B cell (primary cell): Measurements from ENCODE around the gene LRRC47. TPM values are rescaled to one million over a fixed set of nuclear protein-coding genes. Genes with fewer than 3 reads are reported as not detected.
"Not testable (repeated sequence)": the region's sequence is repeated elsewhere in the genome, so short reads cannot be mapped to it uniquely, and the experiment has no call there.

Source experiments
- ATAC-seq: fragments of 200-7000 bp; cut with Tn5 transposase; one replicate; pipeline ENCODE4 v1.10.0; 2021; ENCODE audit warnings: low read depth, mild to moderate bottlenecking, moderate number of reproducible peaks, moderate library complexity
- CTCF ChIA-PET: fragments of 350-600 bp; sonication (Branson Sonifier 250); formaldehyde crosslinking; loops from one replicate; lab custom pipeline; 2021; ENCODE audit warnings: antibody characterized with exemption, inconsistent platforms; lab: Charles Lee
- POLR2A ChIA-PET: fragments of 350-600 bp; sonication (Branson Sonifier 250); formaldehyde crosslinking; loops from one replicate; lab custom pipeline; 2021; ENCODE audit warnings: antibody characterized with exemption; lab: Charles Lee
- DNase-seq: peaks from one replicate; pipeline ENCODE4 v3.0.0; 2013
- H2AFZ ChIP-seq: 2 replicates; pipeline ENCODE4 v1.6.1; 2012; ENCODE audit warnings: mild to moderate bottlenecking, low read depth, low read length; ENCODE audit not compliant: insufficient read depth, poor library complexity, severe bottlenecking
- H3K27ac ChIP-seq, 2 donors: 1 replicate in 1 of 2; 2 replicates in 1 of 2; pipeline ENCODE4 v1.5.1; 2012 to 2013; ENCODE audit warnings: low read length in 2 of 2, mild to moderate bottlenecking in 2 of 2, moderate library complexity in 1 of 2
- H3K27me3 ChIP-seq, 4 experiments: fragments of 200-600 bp in 1 of 4; sonication (generic) in 1 of 4; replicated peaks in 1 of 4; 1 replicate in 2 of 4; 2 replicates in 2 of 4; pipeline versions ENCODE4 v1.6.1 to v1.7.0; 2013 to 2016; ENCODE audit warnings: low read length in 3 of 4, mild to moderate bottlenecking in 2 of 4, mixed read lengths in 1 of 4, moderate library complexity in 1 of 4; ENCODE audit not compliant: insufficient read depth in 4 of 4, control insufficient read depth in 3 of 4; ENCODE audit errors: control extremely low read depth in 1 of 4
- H3K36me3 ChIP-seq, 2 experiments: replicated peaks in 1 of 2; 1 replicate in 1 of 2; 2 replicates in 1 of 2; pipeline versions ENCODE4 v1.6.1 to v1.7.1; 2013; ENCODE audit warnings: low read length in 1 of 2; ENCODE audit not compliant: insufficient read depth in 2 of 2, control insufficient read depth in 1 of 2; ENCODE audit errors: control extremely low read depth in 1 of 2, extremely low read depth in 1 of 2
- H3K4me1 ChIP-seq, 2 donors: fragments of 200-600 bp in 1 of 2; sonication (generic) in 1 of 2; 1 replicate in 1 of 2; 2 replicates in 1 of 2; pipeline versions ENCODE4 v1.5.1 to v1.6.1; 2013 to 2017; ENCODE audit warnings: low read length in 2 of 2; ENCODE audit not compliant: control insufficient read depth in 2 of 2, insufficient read depth in 2 of 2
- H3K4me2 ChIP-seq: replicated peaks from 2 replicates; pipeline ENCODE3; 2012; ENCODE audit warnings: mild to moderate bottlenecking, low read depth, low read length; ENCODE audit not compliant: poor library complexity, severe bottlenecking
- H3K4me3 ChIP-seq, 5 experiments: fragments of 200-600 bp in 1 of 5; sonication (generic) in 1 of 5; 1 replicate in 3 of 5; 2 replicates in 2 of 5; pipeline versions ENCODE4 v1.5.1 to v1.7.0; 2011 to 2016; ENCODE audit warnings: low read length in 4 of 5, mild to moderate bottlenecking in 4 of 5, low read depth in 2 of 5, control low read depth in 1 of 5, moderate library complexity in 1 of 5; ENCODE audit not compliant: insufficient read depth in 1 of 5; ENCODE audit errors: control extremely low read depth in 1 of 5, extremely low read depth in 1 of 5
- H3K79me2 ChIP-seq: fragments of 200-600 bp; sonication (generic); one replicate; pipeline ENCODE4 v1.6.0; 2016; ENCODE audit warnings: low read length; ENCODE audit not compliant: control insufficient read depth, insufficient read depth
- H3K9ac ChIP-seq: fragments of 200-600 bp; sonication (generic); 2 replicates; pipeline ENCODE4 v1.6.1; 2017; ENCODE audit warnings: mild to moderate bottlenecking, low read length, moderate library complexity
- H3K9me3 ChIP-seq, 3 donors: one replicate each; pipeline versions ENCODE4 v1.6.1 to v1.7.1; 2013; ENCODE audit warnings: low read length in 2 of 3; ENCODE audit not compliant: control insufficient read depth in 2 of 3, insufficient read depth in 1 of 3; ENCODE audit errors: control extremely low read depth in 1 of 3
- H4K20me1 ChIP-seq: 2 replicates; pipeline ENCODE4 v1.6.0; 2012; ENCODE audit warnings: mild to moderate bottlenecking, low read length; ENCODE audit not compliant: insufficient read depth, control insufficient read depth, poor library complexity, severe bottlenecking
- H3K27ac Mint-ChIP-seq: one replicate; pipeline ENCODE4 v1.8.0; 2021; ENCODE audit warnings: mixed read lengths
- H3K27me3 Mint-ChIP-seq: one replicate; pipeline ENCODE4 v1.8.0; 2021; ENCODE audit warnings: mixed read lengths
- H3K4me1 Mint-ChIP-seq: one replicate; pipeline ENCODE4 v1.8.0; 2021; ENCODE audit warnings: mixed read lengths
- H3K4me3 Mint-ChIP-seq: one replicate; pipeline ENCODE4 v1.8.0; 2021; ENCODE audit warnings: mixed read lengths
- H3K9me3 Mint-ChIP-seq: one replicate; pipeline ENCODE4 v1.8.0; 2022; ENCODE audit warnings: mixed read lengths; ENCODE audit not compliant: insufficient read depth
- EZH2 ChIP-seq: IDR thresholded peaks from 2 replicates; pipeline ENCODE4 v1.6.1; 2012; ENCODE audit warnings: borderline replicate concordance, low read depth, mild to moderate bottlenecking, moderate library complexity, low read length; ENCODE audit not compliant: insufficient read depth, poor library complexity, severe bottlenecking
- WGBS: methylation state at CpG from one replicate; pipeline ENCODE4 v1.1.5; 2013; ENCODE audit warnings: missing lambda C conversion rate; ENCODE audit not compliant: insufficient coverage; 5-methylcytosine and 5-hydroxymethylcytosine counted together
- intact Hi-C: fragments of 100-400 bp; cut with micrococcal nuclease; formaldehyde crosslinking; loops from one replicate; pipeline ENCODE4 v1.10.0; 2022
- polyA plus RNA-seq: library from polyadenylated mRNA; depleted of rRNA; stranded (reverse); fragments of >200 nt; gene quantifications from 2 replicates; pipeline ENCODE4 v1.2.3, GENCODE V29; 2012
- total RNA-seq, 2 donors: library from RNA; stranded (reverse); fragments of 120-200 nt in 1 of 2; gene quantifications; 1 replicate in 1 of 2; 2 replicates in 1 of 2; pipeline versions ENCODE4 v1.2.3 to v1.2.4, GENCODE V29; 2013 to 2022
- TF ChIP-seq, protein P1 (sequence below): fragments of 200-600 bp; IDR thresholded peaks from one replicate; pipeline ENCODE4 v1.8.0; 2022; ENCODE audit warnings: antibody characterized with exemption, mild to moderate bottlenecking

The LRRC47 gene
- total and polyA plus RNA-seq, 2 donors (not counting 1 experiment from before 2014, with no cell fraction given): 16.7 to 48.2 TPM

DNA sequence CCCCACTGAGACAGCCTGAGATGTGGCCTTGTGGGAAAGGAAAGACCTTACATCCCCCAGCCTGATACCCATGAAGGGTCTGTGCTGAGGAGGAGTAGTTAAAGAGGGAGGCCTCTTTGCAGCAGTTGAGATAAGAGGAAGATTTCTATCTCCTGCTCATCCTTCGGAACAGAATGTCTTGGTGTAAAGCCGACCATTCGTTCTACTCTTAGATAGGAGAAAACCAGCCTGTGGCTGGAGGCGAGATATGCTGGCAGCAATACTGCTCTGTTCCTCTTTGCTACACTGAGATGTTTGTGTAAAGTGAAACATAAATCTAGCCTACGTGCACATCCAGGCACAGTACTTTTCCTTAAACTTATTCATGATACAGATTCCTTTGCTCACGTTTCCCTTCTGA is 45.6 kb downstream of the LRRC47 start:
- peaks cover 9% of the 10 kb centered on the region for H3K27me3 Mint-ChIP-seq
- TF ChIP-seq EZH2: no peak
- TF ChIP-seq, protein P1, sequence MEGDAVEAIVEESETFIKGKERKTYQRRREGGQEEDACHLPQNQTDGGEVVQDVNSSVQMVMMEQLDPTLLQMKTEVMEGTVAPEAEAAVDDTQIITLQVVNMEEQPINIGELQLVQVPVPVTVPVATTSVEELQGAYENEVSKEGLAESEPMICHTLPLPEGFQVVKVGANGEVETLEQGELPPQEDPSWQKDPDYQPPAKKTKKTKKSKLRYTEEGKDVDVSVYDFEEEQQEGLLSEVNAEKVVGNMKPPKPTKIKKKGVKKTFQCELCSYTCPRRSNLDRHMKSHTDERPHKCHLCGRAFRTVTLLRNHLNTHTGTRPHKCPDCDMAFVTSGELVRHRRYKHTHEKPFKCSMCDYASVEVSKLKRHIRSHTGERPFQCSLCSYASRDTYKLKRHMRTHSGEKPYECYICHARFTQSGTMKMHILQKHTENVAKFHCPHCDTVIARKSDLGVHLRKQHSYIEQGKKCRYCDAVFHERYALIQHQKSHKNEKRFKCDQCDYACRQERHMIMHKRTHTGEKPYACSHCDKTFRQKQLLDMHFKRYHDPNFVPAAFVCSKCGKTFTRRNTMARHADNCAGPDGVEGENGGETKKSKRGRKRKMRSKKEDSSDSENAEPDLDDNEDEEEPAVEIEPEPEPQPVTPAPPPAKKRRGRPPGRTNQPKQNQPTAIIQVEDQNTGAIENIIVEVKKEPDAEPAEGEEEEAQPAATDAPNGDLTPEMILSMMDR: no peak
- no peak overlapping the region for H3K27ac ChIP-seq
- no peaks in the 10 kb centered on the region for H4K20me1 ChIP-seq
- 93% methylated on average over 3 of the region's 6 CpGs for WGBS
- H3K36me3 ChIP-seq: no peaks in the 10 kb centered on the region
- intact Hi-C loops: no loop called here
- no peaks in the 10 kb centered on the region for H3K9me3 Mint-ChIP-seq
- POLR2A ChIA-PET: no interaction called here
- H2AFZ ChIP-seq: no peak overlapping the region
- DNase-seq: no peak
- H3K27me3 ChIP-seq: peaks cover 0 to 17% (median 0%) of the 10 kb centered on the region in 4 experiments
- H3K4me3 Mint-ChIP-seq: no peak overlapping the region
- no peak overlapping the region for H3K9ac ChIP-seq
- peaks cover 14% of the 10 kb centered on the region for H3K4me1 Mint-ChIP-seq
- H3K79me2 ChIP-seq: no peaks in the 10 kb centered on the region
- H3K9me3 ChIP-seq: no peaks in the 10 kb centered on the region
- H3K4me1 ChIP-seq: peaks cover 9 to 18% of the 10 kb centered on the region in 2 donors
- CTCF ChIA-PET: no interaction called here
- H3K4me3 ChIP-seq: no peak overlapping the region
- H3K4me2 ChIP-seq: no peak overlapping the region
- no peak for ATAC-seq
- H3K27ac Mint-ChIP-seq: no peak overlapping the region

DNA sequence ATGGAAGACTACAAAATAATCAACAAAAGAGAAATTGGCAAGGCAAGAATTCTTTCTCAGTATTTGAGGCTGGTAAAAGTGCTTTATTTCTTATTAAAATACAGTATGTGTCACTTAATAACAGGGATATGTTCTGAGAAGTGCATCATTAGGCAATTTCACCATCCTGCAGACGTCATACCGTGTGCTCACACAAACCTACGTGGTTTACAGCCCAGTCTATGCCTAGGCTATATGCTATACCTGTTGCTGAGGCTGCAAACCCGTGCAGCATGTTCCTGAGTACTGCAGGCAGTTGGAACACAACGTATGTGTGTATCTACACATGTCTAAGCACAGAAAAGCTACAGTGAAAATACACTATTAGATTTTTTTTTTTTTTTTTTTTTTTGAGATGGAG is 46.8 kb downstream of the LRRC47 start:
- WGBS: 53% methylated on average over 3 of the region's 5 CpGs
- ChIA-PET CTCF (interaction anchor here (1.1 kb wide), 1 partner anchor 25 kb away, joined by 4 read pairs; no protein-coding TSS in a partner anchor), POLR2A (no interaction called here)
- no peak for ATAC-seq
- Histone ChIP-seq H4K20me1 (no peaks in the 10 kb centered on the region), H3K4me2 (no peak overlapping the region), H3K4me1 (peaks cover 9 to 18% of the 10 kb centered on the region in 2 donors), H3K27ac (no peak overlapping the region), H3K4me3 (no peak overlapping the region), H3K27me3 (peaks cover 0 to 12% (median 0%) of the 10 kb centered on the region in 4 experiments), H3K9ac (no peak overlapping the region), H3K36me3 (no peaks in the 10 kb centered on the region), H3K9me3 (no peaks in the 10 kb centered on the region), H2AFZ (no peak overlapping the region), H3K79me2 (no peaks in the 10 kb centered on the region)
- peaks cover 9% of the 10 kb centered on the region for H3K27me3 Mint-ChIP-seq
- H3K9me3 Mint-ChIP-seq: no peaks in the 10 kb centered on the region
- no peak overlapping the region for H3K27ac Mint-ChIP-seq
- no peak overlapping the region for H3K4me3 Mint-ChIP-seq
- TF ChIP-seq, protein P1: no peak
- TF ChIP-seq EZH2: no peak
- H3K4me1 Mint-ChIP-seq: peaks cover 21% of the 10 kb centered on the region
- DNase-seq: no peak
- intact Hi-C loops: no loop called here

DNA sequence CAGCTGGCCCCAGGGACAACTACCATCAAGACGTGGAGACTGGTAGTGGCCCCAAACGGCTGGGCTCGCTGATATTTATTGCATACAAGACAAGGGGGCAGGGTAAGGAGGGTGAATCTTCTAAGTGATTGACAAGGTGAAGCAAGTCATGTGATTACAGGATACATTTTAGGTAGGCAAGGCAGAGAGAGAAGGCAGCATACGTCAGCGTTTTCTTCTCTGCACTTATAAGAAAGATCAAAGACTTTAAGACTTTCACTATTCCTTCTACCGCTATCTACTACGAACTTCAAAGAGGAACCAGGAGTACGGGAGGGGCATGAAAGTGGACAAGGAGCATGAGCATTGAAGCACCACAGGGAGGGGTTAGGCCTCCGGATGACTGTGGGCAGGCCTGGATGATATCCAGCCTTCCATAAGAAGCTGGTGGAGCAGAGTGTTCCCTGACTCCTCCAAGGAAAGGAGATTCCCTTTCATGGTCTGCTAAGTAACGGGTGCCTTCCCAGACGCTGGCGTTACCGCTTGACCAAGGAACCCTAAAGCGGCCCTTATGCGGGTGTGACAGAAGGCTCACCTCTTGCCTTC is 47.9 kb downstream of the LRRC47 start:
- Histone ChIP-seq H2AFZ (peak overlapping the region; percentile 81), H3K4me1 (peaks cover 9 to 18% of the 10 kb centered on the region in 2 donors)
- H3K4me3 ChIP-seq, H3K27ac ChIP-seq, H3K79me2 ChIP-seq, H3K27me3 Mint-ChIP-seq, H3K36me3 ChIP-seq, H3K27me3 ChIP-seq, H3K9me3 Mint-ChIP-seq, H3K27ac Mint-ChIP-seq, DNase-seq, H3K9me3 ChIP-seq, H3K4me2 ChIP-seq, POLR2A ChIA-PET, H3K9ac ChIP-seq, intact Hi-C loops, H4K20me1 ChIP-seq, ATAC-seq: not testable (repeated sequence)
- CTCF ChIA-PET: interaction anchor here (1.1 kb wide), 1 partner anchor 24 kb away, joined by 4 read pairs; no protein-coding TSS in a partner anchor
- Mint-ChIP-seq H3K4me1 (peaks cover 24% of the 10 kb centered on the region), H3K4me3 (peak overlapping the region; percentile 90)
- 95% methylated on average over 4 of the region's 15 CpGs for WGBS
